Measurements from ENCODE around the gene PCDHA3.
"Not testable (repeated sequence)": the region's sequence is repeated elsewhere in the genome, so short reads cannot be mapped to it uniquely, and the experiment has no call there.

PCDHA3 gene

DNA sequence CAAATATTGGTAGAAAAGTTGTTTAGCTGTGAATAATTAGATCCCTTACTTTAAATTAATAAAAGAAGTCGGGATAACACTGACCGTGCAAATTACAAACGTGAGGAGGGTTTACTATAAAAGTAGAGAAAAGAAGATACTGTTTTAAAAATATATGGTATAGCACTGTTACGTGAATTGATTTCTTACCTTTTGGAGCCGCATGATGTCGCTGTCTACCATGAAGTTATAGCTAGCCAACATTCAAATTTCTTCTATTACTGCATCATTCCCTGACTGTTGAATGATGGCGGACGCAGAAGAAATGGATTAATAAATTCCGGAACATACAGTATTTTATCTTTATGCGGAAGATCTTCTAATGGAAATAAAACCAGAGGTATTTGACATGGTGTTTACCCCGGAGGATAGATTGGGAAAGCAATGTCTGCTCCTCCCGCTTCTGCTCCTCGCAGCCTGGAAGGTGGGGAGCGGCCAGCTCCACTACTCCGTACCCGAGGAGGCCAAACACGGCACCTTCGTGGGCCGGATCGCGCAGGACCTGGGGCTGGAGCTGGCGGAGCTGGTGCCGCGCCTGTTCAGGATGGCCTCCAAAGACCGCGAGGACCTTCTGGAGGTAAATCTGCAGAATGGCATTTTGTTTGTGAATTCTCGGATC is 27.0 kb downstream of the PCDHA3 start, which contains the start of gene PCDHA6:
Gene PCDHA6, plus strand, starts transcription at position 257 of the 658 bp plus-strand sequence. Its CDS starts 132 bp downstream, at position 389.
- Histone ChIP-seq H4K20me1 (ENCODE audit: insufficient read depth, low read length) (no peaks in the 10 kb centered on the region), H3K27me3 (ENCODE audit: insufficient read depth, low read length, poor library complexity) (no peaks in the 10 kb centered on the region), H3K36me3 (ENCODE audit: insufficient read depth, low read length) (no peaks in the 10 kb centered on the region), H3K27ac (ENCODE audit: low read length) (no peak within 1 kb of the TSS), H3K9me3 (ENCODE audit: insufficient read depth, low read length, severe bottlenecking) (no peaks in the 10 kb centered on the region), H3K9ac (ENCODE audit: low read depth, low read length) (no peak within 1 kb of the TSS), H2AFZ (ENCODE audit: low read depth, low read length) (no peak within 1 kb of the TSS), H3K79me2 (ENCODE audit: insufficient read depth, low read length) (no peaks in the 10 kb centered on the region), H3K4me1 (ENCODE audit: insufficient read depth, low read length) (no peaks in the 10 kb centered on the region), H3K4me2 (ENCODE audit: insufficient read depth, low read length) (no peak within 1 kb of the TSS), H3K4me3 (ENCODE audit: low read depth in 1 of 2, low read length in 2 of 2) (no peak within 1 kb of the TSS)
- no peak for TF ChIP-seq EZH2 (IDR thresholded peaks at IDR 0.05; ENCODE audit: borderline replicate concordance, low read depth, low read length, severe bottlenecking)
- TF ChIP-seq, protein P1, sequence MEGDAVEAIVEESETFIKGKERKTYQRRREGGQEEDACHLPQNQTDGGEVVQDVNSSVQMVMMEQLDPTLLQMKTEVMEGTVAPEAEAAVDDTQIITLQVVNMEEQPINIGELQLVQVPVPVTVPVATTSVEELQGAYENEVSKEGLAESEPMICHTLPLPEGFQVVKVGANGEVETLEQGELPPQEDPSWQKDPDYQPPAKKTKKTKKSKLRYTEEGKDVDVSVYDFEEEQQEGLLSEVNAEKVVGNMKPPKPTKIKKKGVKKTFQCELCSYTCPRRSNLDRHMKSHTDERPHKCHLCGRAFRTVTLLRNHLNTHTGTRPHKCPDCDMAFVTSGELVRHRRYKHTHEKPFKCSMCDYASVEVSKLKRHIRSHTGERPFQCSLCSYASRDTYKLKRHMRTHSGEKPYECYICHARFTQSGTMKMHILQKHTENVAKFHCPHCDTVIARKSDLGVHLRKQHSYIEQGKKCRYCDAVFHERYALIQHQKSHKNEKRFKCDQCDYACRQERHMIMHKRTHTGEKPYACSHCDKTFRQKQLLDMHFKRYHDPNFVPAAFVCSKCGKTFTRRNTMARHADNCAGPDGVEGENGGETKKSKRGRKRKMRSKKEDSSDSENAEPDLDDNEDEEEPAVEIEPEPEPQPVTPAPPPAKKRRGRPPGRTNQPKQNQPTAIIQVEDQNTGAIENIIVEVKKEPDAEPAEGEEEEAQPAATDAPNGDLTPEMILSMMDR (IDR thresholded peaks at IDR 0.05; ENCODE audit: borderline replicate concordance, extremely low read depth, low read length, poor library complexity, severe bottlenecking) = no peak
- DNase-seq (no peak), ATAC-seq (ENCODE audit: insufficient read depth, low read depth) (no peak)

- DNase-seq = no peak
- Histone ChIP-seq H3K9me3 (ENCODE audit: insufficient read depth, low read length, severe bottlenecking) (no peaks in the 10 kb centered on the region), H3K4me2 (ENCODE audit: insufficient read depth, low read length) (no peak overlapping the region), H2AFZ (ENCODE audit: low read depth, low read length) (no peak overlapping the region), H3K9ac (ENCODE audit: low read depth, low read length) (no peak overlapping the region), H3K4me1 (ENCODE audit: insufficient read depth, low read length) (no peaks in the 10 kb centered on the region), H3K27ac (ENCODE audit: low read length) (no peak overlapping the region), H3K4me3 (ENCODE audit: low read depth in 1 of 2, low read length in 2 of 2) (no peak overlapping the region), H4K20me1 (ENCODE audit: insufficient read depth, low read length) (no peaks in the 10 kb centered on the region), H3K27me3 (ENCODE audit: insufficient read depth, low read length, poor library complexity) (no peaks in the 10 kb centered on the region), H3K79me2 (ENCODE audit: insufficient read depth, low read length) (no peaks in the 10 kb centered on the region), H3K36me3 (ENCODE audit: insufficient read depth, low read length) (no peaks in the 10 kb centered on the region)
- ATAC-seq (ENCODE audit: insufficient read depth, low read depth) = no peak
- no peak for TF ChIP-seq EZH2 (IDR thresholded peaks at IDR 0.05; ENCODE audit: borderline replicate concordance, low read depth, low read length, severe bottlenecking)
- TF ChIP-seq, protein P1 (IDR thresholded peaks at IDR 0.05; ENCODE audit: borderline replicate concordance, extremely low read depth, low read length, poor library complexity, severe bottlenecking) = no peak
These were observed 27.5 kb downstream of the PCDHA3 start for GRCh38 chr5:140828362-140828737.

DNA sequence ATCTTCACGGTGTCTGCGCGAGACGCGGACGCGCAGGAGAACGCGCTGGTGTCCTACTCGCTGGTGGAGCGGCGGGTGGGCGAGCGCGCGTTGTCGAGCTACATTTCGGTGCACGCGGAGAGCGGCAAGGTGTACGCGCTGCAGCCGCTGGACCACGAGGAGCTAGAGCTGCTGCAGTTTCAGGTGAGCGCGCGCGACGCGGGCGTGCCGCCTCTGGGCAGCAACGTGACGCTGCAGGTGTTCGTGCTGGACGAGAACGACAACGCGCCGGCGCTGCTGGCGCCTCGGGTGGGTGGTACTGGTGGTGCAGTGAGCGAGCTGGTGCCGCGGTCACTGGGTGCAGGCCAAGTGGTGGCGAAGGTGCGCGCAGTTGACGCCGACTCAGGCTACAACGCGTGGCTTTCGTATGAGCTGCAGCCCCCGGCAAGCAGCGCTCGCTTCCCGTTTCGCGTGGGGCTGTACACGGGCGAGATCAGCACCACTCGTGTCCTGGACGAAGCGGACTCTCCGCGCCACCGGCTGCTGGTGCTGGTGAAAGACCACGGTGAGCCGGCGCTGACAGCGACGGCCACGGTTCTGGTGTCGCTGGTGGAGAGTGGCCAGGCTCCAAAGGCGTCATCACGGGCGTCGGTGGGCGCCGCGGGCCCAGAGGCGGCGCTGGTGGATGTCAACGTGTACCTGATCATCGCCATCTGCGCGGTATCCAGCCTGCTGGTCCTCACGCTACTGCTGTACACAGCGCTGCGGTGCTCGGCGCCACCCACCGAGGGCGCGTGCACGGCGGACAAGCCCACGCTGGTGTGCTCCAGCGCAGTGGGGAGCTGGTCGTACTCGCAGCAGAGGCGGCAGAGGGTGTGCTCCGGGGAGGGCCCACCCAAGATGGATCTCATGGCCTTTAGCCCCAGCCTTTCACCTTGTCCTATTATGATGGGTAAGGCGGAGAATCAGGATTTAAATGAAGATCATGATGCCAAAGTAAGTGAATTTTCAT is 28.9 kb downstream of the PCDHA3 start:
- H3K27me3 ChIP-seq (ENCODE audit: insufficient read depth, low read length, poor library complexity); DNase-seq; H3K9me3 ChIP-seq (ENCODE audit: insufficient read depth, low read length, severe bottlenecking); H3K4me1 ChIP-seq (ENCODE audit: insufficient read depth, low read length); H3K4me2 ChIP-seq (ENCODE audit: insufficient read depth, low read length); H4K20me1 ChIP-seq (ENCODE audit: insufficient read depth, low read length); H3K79me2 ChIP-seq (ENCODE audit: insufficient read depth, low read length); H3K27ac ChIP-seq (ENCODE audit: low read length); H2AFZ ChIP-seq (ENCODE audit: low read depth, low read length); H3K36me3 ChIP-seq (ENCODE audit: insufficient read depth, low read length); H3K9ac ChIP-seq (ENCODE audit: low read depth, low read length); ATAC-seq (ENCODE audit: insufficient read depth, low read depth); H3K4me3 ChIP-seq (ENCODE audit: low read depth in 1 of 2, low read length in 2 of 2): not testable (repeated sequence)

GRCh38 chr5:140833993-140834392 is 33.1 kb downstream of the PCDHA3 start, which contains the start of gene PCDHA7:
Gene PCDHA7, plus strand, starts transcription at chr5:140834269. Its CDS starts 115 bp downstream, at chr5:140834384.
- no peak within 1 kb of the TSS for H3K27ac ChIP-seq (ENCODE audit: low read length)
- DNase-seq = no peak

DNA sequence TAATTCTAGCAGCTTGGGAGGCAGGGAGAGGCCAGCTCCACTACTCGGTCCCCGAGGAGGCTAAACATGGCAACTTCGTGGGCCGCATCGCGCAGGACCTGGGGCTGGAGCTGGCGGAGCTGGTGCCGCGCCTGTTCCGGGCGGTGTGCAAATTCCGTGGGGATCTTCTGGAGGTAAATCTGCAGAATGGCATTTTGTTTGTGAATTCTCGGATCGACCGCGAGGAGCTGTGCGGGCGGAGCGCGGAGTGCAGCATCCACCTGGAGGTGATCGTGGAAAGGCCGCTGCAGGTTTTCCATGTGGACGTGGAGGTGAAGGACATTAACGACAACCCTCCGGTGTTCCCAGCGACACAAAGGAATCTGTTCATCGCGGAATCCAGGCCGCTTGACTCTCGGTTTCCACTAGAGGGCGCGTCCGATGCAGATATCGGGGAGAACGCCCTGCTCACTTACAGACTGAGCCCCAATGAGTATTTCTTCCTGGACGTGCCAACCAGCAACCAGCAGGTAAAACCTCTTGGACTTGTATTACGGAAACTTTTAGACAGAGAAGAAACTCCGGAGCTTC is 33.7 kb downstream of the PCDHA3 start:
- H3K27me3 ChIP-seq (ENCODE audit: insufficient read depth, low read length, poor library complexity); H3K4me1 ChIP-seq (ENCODE audit: insufficient read depth, low read length); H3K36me3 ChIP-seq (ENCODE audit: insufficient read depth, low read length); H3K9ac ChIP-seq (ENCODE audit: low read depth, low read length); H3K4me2 ChIP-seq (ENCODE audit: insufficient read depth, low read length); H3K79me2 ChIP-seq (ENCODE audit: insufficient read depth, low read length); H4K20me1 ChIP-seq (ENCODE audit: insufficient read depth, low read length); DNase-seq; H3K27ac ChIP-seq (ENCODE audit: low read length); H3K9me3 ChIP-seq (ENCODE audit: insufficient read depth, low read length, severe bottlenecking); ATAC-seq (ENCODE audit: insufficient read depth, low read depth); H3K4me3 ChIP-seq (ENCODE audit: low read depth in 1 of 2, low read length in 2 of 2); H2AFZ ChIP-seq (ENCODE audit: low read depth, low read length): not testable (repeated sequence)

More at GRCh38 chr5:140833993-140834392, 33.1 kb downstream of the PCDHA3 start, which contains the start of gene PCDHA7:
- Histone ChIP-seq H3K4me3 (ENCODE audit: low read depth in 1 of 2, low read length in 2 of 2) (no peak within 1 kb of the TSS), H3K4me1 (ENCODE audit: insufficient read depth, low read length) (no peaks in the 10 kb centered on the region), H3K27me3 (ENCODE audit: insufficient read depth, low read length, poor library complexity) (no peaks in the 10 kb centered on the region), H3K79me2 (ENCODE audit: insufficient read depth, low read length) (no peaks in the 10 kb centered on the region), H4K20me1 (ENCODE audit: insufficient read depth, low read length) (no peaks in the 10 kb centered on the region), H3K9me3 (ENCODE audit: insufficient read depth, low read length, severe bottlenecking) (no peaks in the 10 kb centered on the region), H2AFZ (ENCODE audit: low read depth, low read length) (no peak within 1 kb of the TSS), H3K36me3 (ENCODE audit: insufficient read depth, low read length) (no peaks in the 10 kb centered on the region), H3K9ac (ENCODE audit: low read depth, low read length) (no peak within 1 kb of the TSS), H3K4me2 (ENCODE audit: insufficient read depth, low read length) (no peak within 1 kb of the TSS)
- no peak for ATAC-seq (ENCODE audit: insufficient read depth, low read depth)
- TF ChIP-seq EZH2 (IDR thresholded peaks at IDR 0.05; ENCODE audit: borderline replicate concordance, low read depth, low read length, severe bottlenecking) = no peak

Data from DND-41 (cell line).